Bronchial epithelial cell (primary cell): Measurements from ENCODE around the gene PARPBP. TPM values are rescaled to one million over a fixed set of nuclear protein-coding genes. Genes with fewer than 3 reads are reported as not detected.
A peak's percentile ranks its signal among the peaks of the same experiment; 100 is the strongest.

Experiments used
- DNase-seq: peaks from one replicate; pipeline ENCODE4 v3.0.0-alpha.2; 2010; ENCODE audit warnings: low read depth
- FAIRE-seq: peaks from 2 replicates; lab custom pipeline; 2011; peaks lifted over from hg19 to GRCh38; lab: Jason Lieb, UNC
- H3K27me3 ChIP-seq: 2 replicates; pipeline ENCODE4 v1.5.1; 2011; ENCODE audit warnings: low read length; ENCODE audit not compliant: control insufficient read depth, insufficient read depth
- H3K36me3 ChIP-seq: 2 replicates; pipeline ENCODE4 v1.5.1; 2011; ENCODE audit warnings: low read length; ENCODE audit not compliant: control insufficient read depth, insufficient read depth
- H3K4me3 ChIP-seq: 2 replicates; pipeline ENCODE4 v1.5.1; 2011; ENCODE audit warnings: mild to moderate bottlenecking, low read depth, low read length, control low read depth
- CTCF ChIP-seq: IDR thresholded peaks from 2 replicates; pipeline ENCODE4 v1.5.1; 2011; ENCODE audit warnings: mild to moderate bottlenecking, moderate library complexity, low read length, control low read depth, inconsistent platforms; ENCODE audit not compliant: insufficient read depth, severe bottlenecking
- total RNA-seq: library from RNA; depleted of rRNA; stranded (reverse); fragments of >200 nt; gene quantifications from 2 replicates; pipeline ENCODE4 v1.2.1, GENCODE V29; 2014

PARPBP gene
- total RNA-seq, 1 donor from 2014 or later: 1.8 TPM

GRCh38 chr12:102197789-102198188 lies 77.8 kb downstream of the PARPBP start, which contains the start of gene PMCH:
Gene PMCH (minus strand): TSS chr12:102197833. CDS start chr12:102197770, 63 bp downstream.
- FAIRE-seq: no peak

DNA sequence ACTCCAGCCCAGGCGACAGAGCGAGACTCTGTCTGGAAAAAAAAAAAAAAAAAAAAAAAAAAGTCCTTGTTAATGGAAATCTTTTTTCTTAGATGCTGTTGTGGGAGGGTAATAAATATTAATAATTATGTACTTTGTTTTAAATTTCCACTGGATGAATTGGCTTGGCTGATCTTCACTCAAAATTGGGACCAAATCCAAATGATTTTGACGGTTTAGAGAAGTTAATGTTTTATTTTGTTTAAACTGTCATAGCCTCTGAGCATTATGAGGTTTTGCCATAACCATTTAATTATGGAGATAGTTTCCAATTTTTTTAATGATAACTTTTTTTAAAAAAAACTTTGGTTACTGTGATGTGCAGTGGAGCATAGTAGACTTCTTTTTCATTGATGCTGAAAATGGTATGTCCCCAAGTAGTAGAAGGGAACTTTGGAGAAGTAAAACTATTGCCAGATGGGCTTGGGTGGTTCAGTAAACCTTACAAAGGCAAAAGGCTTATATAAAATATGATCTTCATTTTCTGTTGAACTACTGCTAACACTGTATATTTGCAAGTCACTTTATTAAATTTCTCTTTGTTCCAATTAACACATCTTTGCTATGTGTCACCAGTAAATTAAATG lies 81.6 kb downstream of the PARPBP start:
- DNase-seq: no peak
- no peak for FAIRE-seq
- no peaks in the 10 kb centered on the region for H3K27me3 ChIP-seq
- TF ChIP-seq CTCF: no peak
- H3K36me3 ChIP-seq: no peaks in the 10 kb centered on the region
- no peak overlapping the region for H3K4me3 ChIP-seq

More at GRCh38 chr12:102197789-102198188, 77.8 kb downstream of the PARPBP start, which contains the start of gene PMCH:
- TF ChIP-seq CTCF: no peak
- Histone ChIP-seq H3K36me3 (no peaks in the 10 kb centered on the region), H3K4me3 (no peak within 1 kb of the TSS), H3K27me3 (no peaks in the 10 kb centered on the region)
- DNase-seq: peak; percentile 87

DNA sequence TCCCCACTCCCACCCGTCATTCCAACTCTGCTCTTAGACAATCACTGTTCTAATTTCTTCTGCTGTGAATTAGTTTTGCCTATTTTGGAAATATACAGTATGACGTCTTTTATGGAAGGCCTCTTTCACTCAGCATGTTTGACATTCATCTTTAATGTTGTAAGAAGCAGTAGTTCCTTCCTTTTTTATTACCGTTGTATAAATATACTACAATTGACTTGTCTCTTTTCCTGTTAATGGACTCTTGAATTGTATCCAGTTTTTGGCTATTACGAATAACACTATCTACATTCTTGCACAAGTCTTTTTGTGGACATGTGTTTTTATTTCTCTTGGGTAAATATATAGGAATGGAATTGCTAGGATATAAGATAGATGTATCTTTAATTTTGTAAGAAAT lies 82.6 kb downstream of the PARPBP start:
- no peak for FAIRE-seq
- DNase-seq: no peak

DNA sequence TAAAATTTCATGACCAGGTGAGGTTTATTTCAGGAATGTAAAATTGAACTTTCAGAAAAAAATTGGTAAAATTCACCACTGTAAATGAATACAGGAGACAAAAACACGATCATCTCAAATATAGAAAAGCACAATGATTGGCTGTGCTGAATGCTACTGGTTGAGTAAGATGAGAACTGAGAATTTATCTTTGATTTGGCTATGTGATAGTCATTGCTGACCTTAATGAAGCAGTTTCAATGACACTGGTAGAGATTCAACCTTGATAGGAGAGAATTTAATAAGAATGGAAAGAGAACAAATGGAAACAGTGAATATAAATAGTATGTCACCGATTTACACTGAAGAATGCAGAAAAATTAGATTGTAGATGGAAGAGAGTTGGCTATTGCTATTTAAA lies 84.0 kb downstream of the PARPBP start:
- H3K4me3 ChIP-seq: no peak overlapping the region
- no peak for TF ChIP-seq CTCF
- no peaks in the 10 kb centered on the region for H3K36me3 ChIP-seq
- FAIRE-seq (no peak), DNase-seq (no peak)
- no peaks in the 10 kb centered on the region for H3K27me3 ChIP-seq

More for the DNA sequence above, 82.6 kb downstream of the PARPBP start:
- H3K27me3 ChIP-seq: no peaks in the 10 kb centered on the region
- no peak for TF ChIP-seq CTCF
- no peaks in the 10 kb centered on the region for H3K36me3 ChIP-seq
- no peak overlapping the region for H3K4me3 ChIP-seq

DNA sequence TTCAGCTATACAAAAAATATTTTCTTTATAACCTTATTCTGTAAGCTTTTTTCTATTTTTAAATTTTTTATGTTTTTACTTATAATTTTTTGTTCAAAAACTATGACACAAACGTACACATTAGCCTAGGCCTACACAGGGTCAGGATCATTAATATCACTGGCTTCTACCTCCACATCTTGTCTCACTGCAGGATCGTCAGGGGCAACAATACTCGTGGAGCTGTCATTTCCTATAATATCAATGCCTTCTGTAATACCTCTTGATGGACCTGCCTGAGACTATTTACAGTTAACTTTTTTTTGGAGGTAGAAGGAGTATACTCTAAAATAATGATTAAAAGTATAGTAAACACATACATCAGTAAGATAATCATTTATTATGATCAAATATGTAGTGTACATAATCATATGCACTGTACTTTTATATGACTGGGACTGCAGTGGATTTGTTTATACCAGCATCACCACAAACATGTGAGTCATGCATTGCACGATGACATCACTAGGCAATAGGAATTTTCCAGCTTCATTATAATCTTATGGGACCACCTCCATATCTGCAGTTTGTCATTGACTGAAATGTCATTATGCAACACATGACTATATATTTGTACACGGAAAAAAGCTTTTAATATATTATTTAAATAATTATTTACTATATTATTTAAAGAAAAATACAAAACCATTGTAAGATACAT lies 96.2 kb downstream of the PARPBP start:
- no peak for TF ChIP-seq CTCF
- FAIRE-seq: no peak

More for the DNA sequence above, 96.2 kb downstream of the PARPBP start:
- no peak overlapping the region for H3K4me3 ChIP-seq
- no peaks in the 10 kb centered on the region for H3K27me3 ChIP-seq
- no peaks in the 10 kb centered on the region for H3K36me3 ChIP-seq
- peak; percentile 62 for DNase-seq
